HG03060 (cell line): ENCODE measurements around the gene GNAI3.

ENCODE experiments used
- ATAC-seq: cut with Tn5 transposase; IDR thresholded peaks from one replicate; pipeline ENCODE4 v1.9.1; 2021; ENCODE audit warnings: low read depth, moderate number of reproducible peaks; ENCODE audit not compliant: unreplicated experiment

The GNAI3 gene

DNA sequence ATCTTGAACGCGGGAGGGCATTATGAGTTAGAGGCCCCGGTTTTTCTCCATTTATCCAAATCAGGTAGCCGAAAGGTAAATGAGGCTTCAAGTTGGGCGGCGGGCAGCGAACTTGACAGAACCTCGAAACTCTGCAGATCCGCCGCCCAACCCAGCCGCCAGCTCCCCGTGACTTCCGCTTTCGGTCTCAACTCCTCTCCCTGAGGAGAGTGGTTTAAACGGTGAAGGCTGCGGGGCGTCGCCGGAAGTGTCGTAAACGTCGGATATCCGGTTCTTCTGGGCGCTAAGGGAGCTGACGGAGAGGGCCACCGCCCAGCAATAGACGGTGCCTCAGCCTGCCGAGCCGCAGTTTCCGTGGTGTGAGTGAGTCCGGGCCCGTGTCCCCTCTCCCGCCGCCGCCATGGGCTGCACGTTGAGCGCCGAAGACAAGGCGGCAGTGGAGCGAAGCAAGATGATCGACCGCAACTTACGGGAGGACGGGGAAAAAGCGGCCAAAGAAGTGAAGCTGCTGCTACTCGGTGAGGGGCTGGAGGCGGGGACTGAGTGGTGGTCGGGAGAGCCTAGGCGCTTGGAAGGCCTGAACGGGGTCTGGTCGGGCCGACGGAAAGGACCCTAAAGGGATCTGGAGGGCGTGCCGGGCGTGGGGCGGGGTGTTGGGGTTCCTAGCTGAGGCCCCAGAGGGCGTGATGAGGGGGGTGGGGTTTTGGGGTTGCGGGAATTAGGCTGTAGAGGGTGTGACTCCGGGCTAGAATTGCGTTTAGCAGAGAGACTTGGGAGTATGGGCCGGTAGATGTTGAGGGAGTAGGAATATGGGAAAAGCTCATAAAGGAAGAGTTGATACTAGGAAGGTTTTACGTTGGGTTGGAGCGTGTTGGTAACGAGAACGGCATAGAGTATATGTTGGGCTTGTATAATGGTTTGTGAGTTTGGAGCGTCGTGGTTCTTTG is at the start of gene GNAI3:
GNAI3 (plus strand) TSS at position 295 of the 947 bp plus-strand sequence; CDS start at position 401, 106 bp downstream.
- ATAC-seq: peak; percentile 80

DNA sequence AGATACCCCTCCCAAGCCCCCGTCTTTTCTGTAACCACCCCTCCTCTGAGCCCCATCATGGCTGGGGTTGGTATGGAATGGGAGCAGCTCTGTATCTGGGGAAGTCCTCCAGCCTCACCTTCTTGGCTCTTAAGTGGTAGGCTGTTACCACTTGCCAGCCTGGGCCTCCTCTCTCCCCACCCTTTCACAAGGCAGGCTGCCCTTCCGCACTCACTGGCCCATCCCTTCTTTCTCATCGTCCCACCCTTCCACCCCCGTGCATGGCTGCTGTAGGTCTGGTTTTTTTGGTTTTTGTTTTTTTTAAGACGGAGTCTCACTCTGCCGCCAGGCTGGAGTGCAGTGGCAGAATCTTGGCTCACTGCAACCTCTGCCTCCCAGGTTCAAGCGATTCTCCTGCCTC is 49.3 kb upstream of the GNAI3 start:
- no peak for ATAC-seq

DNA sequence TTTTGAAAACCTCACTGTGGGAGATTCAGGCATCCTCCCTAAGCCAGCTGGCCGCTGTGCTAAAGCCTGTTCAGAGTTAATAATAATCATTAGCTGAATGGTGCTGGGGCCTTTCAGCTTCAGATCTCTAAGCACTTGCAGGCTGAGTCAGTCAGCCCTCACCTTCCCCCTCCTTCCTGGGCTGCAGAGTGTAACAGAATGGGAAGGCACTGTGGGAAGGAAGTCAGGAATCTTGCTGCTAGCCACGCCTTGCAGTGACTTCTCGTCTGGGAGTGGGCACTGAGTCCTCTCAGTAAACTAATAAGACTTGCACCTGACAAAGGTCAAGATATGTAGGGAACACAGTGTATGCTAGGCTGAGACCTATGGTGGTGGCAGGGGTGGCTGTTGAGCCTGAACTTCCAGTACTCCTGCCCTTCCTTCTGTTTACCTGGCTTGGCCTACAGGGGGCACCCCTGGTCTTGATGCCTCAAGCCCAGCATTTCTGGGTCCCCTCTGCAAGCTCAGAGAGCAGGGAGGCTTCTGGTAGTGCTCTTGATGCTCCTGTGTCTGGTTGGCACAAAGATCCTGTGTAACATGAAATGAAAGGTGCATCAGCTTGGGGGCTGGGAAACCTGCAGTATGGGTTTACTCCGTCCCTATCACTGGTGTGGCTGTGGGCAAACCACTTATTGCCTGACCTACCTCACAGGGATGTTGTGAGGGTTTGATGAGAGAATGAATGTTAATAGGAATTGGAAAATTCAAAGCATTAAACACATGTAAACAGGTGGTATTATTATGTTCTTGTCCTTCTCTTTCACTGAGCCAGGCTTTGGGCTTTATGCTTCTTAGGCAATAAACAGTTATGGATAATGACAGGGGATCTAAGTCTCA is 48.5 kb upstream of the GNAI3 start:
- ATAC-seq: no peak

DNA sequence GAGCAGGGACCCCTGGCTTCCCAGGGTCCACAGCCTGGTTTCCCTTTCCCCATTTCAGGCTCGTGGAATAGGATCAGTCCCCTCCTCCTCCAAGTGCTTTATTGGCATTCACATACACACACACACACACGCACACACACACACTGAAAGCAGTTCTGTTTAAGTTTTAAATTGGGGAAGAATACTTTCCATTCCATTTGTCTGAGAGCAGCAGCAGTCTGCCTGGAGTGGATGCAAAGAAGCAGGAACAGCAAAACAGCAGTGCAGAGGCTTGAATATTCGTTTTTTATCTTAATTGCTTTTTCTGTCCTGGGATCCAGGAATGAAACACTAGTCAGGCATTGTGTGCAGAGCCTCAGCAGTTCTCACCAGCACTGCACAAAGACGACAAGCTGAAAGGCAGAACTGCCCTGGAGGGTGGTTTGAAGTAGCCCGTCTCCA is 47.5 kb upstream of the GNAI3 start:
- no peak for ATAC-seq

DNA sequence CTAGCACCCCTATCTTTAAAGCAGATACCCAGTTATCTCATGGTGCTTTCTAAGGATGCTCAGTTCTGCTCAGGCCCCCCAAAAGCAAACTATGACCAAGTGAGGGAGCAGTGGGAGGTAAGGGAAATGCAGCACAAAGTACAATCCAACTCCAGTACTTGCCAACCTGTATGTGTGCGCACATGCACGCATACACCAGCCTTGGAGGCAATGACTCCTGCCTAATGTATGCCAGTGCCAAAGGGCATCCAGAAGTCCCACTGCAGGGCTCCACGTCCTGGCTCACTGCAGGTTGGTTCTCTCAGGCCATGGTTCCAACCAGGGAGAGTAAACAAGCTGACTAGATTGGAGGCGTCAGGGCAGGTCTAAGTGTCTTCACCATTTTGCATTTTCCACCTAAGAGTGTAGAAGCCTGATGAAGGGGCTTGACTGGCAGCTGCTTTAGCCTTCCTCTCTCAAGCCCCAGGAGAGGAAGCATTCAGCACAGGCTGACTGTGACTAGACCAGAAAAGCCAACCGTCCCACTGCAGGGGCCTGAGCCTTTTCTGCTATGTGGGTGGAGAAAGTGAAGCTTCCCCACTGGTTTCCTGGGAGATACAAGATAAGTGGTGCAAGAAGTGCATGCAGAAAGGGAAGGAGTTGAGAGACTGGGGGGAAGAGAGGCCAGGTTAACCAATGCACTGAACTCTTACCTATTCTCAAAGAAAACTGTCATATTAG is 46.6 kb upstream of the GNAI3 start:
- ATAC-seq: no peak

DNA sequence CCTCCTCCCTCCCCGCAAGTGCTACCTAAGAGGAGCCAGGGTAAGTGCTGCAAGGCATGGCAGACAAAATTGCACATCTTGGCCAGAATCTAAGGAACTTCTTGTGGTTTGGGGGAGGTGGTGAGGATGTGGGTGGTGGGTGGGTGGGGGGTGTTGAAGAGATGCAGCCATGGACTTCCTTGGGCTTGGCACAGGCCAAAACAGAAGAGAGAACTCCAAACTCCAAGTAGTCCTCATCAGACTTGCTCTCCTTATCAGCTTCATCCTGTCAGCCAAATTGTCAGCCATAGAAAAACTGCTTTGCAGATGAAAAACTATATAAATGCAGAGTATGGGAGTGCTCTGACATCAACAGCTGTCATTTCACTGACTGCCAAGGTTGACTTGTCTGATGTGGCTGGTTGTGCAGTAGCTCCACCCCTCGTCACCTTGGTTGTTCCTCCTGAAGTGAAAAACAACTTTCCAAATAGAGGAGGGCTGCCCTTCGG is 46.0 kb upstream of the GNAI3 start:
- ATAC-seq: no peak

DNA sequence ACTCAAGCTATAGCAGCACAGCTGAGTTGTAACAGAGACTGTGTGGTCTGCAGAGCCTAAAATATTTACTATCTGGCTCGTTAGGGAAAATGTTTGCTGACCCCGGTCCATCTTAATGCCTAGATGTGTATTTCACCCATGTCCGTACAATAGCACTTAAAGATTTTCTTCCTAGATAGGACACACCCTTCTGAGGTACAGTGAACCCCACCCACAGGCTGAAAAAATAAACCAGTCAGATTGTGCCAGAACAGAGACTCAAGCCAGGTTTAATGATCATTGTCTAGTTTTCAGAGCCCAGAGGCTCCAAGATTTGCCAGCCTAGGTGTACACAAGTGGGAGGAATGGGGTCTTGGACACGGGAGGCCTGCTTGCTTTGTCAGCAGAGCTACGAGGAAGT is 44.5 kb upstream of the GNAI3 start:
- ATAC-seq: no peak

DNA sequence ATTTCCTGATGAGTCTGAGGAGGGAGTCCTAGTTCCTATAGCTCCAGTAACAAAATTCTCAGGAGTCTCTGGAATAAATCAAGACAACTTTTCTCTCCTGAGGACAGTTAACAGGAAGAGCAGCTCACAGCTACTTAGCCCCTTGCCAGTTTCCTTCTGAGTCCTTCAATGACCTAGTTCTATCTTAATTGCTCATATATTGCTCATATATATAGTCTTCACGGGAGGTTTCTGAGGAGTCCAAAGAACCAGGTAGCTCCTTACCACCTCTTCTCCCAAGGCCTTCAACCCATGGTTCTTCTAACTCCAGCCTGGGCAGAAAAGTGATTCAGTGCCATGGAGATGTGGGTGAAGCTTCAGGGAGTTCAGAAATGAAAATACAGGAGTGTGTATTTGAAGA is 43.4 kb upstream of the GNAI3 start:
- ATAC-seq: no peak

DNA sequence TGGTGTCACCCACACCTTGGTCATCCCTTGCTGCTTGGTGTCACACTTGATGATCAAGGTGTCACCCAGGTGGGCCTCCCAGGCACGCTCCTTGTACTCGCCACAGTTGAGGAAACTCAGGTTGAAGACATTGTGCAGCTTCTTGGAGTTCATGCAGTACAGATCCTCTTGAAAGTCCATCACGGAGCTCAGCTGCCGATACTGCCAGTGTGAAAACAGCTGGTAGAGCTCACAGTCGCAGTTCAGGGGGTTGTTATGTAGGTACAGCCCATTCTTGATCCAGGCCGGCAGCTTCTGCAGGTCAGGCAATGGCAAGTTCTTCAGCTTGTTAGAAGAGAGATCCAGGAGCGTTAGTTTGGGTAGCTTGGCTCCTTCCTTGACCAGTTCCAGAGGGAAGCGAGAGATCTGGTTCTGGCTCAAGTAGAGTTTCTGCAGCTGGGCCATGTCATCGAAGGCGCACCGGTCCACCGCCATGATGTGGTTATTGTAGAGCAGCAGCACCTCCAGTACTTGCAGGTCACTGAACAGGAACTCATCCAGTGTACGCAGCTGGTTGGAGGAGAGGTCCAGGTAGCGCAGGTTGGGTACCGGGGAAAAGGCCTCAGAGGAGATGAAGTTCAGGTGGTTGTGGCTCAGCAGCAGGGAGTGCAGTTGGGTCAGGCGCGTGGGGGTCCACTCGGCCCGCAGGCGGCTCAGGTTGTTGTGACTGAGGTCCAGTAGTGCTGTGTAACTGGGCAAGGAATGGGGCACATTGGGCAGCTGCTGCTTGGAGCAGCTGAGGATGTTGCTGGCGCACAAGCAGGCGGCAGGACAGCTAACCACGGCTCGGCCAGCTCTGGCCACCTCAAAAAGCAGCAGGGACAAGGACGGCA is 40.2 kb upstream of the GNAI3 start:
- no peak for ATAC-seq

DNA sequence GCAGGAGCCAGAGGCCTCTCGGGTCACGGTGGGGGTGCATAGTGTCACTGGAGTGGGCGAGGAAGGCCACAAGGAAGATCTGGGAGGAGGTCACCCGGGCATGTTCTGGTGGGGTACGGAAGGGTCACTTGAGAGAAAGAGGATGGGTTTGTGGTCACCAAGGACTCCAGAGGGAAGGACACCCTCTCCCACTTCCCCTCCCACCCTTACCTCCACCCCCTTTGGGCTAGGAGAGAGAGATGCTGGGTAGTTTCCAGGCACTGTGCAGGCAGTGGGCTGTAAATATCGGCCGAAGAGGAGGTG is 39.6 kb upstream of the GNAI3 start:
- ATAC-seq: no peak

DNA sequence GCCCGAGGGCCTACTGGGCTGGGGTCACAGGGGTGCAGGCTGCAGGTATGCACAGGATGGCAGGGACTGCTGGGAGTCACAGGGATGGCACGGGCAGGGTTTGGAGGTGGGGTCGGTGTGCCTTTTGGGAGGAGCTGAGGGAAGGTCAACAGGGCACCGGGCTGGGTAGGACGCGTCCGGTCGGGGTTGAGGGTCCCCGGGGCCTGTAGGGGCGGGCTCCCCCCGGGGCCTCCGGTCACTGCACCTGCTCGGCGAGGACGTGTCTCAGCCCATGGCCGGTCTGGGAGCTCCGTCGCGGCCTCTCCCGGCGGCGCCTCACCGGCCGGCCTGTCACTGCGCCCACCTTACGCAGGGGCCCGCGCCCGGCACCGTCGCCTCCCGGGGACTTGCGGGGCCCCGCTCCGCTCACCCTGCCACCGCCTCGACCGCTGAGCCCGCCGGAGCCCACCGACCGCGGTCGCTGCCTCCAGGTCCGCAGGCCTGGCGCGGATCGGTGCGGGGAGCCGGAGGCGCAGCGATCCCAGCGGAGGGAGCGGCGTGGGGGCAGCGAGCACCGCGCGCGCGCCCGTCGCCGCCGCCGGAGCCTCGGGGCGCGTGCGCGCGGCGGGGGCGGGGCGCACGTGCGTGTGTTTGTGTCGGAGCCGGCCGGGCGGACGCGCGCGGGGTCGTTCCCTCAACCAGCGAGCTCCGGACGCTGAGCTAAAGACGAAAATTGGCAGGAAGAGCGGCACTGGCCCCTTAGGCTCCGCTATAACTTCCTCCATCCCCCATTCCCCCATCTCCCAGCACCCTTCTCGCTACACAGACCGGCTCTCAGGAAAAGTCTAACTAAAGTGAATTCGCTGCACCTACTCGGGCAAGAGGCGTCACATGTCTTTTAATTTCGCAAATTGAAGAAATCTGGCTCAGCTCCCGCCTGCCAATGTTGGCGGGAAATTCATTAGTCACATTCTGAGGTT is 39.0 kb upstream of the GNAI3 start, which contains the start of gene AMIGO1:
AMIGO1 (minus strand) TSS at position 552 of the 959 bp plus-strand sequence. CDS start 815 bp downstream, outside the sequence.
- no peak for ATAC-seq

DNA sequence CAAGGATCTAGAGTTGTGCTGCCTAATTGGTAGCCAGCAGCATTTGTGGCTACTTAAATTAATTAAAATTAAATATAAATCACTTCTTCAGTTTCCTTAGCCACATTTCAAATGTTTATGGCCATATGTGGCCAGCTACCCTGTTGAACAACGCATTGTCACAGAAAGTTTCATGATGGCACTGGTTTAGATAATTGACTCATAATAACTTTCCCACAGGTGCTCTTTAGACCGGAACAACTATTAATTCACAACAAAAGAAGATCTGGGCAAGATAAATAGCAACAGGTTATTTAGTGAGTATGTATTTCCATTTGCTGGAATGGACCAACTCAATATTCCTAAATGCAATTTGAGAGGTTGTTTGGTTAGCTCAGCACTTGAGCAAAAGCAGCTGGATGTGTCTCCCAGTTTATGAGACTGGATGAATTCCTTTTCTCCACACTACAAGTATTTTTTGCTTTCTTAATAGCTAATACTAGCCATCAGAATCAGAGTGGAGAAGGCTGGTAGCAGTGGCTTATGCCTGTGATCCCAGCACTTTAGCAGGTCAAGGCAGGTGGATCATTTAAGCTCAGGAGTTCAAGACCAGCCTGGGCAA is 35.2 kb upstream of the GNAI3 start:
- no peak for ATAC-seq

DNA sequence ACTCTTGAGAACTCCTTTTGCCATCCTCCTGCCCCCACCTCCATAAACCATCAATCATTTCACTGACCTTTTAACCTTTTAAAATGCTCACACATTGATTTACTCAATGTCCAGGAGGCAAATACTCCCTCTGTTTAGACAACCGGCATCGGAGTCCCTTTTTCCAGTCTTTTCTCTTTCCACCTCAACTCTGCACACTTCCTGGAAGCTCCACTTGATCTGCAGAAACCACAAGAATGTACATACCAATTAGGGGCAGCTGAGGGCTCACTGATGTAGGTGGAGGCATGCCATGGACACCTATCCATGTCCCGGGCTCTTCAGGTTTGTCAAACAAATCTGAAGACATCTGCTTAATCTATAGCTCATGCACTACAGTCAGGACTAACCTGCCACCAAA is 33.6 kb upstream of the GNAI3 start:
- ATAC-seq: no peak

DNA sequence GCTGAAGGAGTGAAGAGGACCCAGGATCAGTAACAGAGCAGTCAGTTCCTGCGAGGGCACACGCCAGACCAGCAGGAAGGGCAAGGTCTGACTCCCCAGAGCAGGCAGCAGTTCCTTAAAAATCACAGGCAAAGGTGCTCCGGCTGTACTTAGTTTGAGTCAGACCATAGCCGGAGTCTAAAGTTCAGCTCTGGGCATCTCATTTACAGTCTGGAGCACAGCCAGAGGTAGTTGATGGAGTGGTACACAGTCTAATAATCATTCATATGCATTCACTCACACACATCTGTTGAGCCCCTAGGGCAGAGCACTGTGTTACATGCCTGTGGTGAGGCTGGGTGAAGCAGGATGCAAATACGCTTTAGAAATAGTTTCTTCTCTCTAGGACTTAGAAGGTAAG is 31.5 kb upstream of the GNAI3 start:
- ATAC-seq: no peak

DNA sequence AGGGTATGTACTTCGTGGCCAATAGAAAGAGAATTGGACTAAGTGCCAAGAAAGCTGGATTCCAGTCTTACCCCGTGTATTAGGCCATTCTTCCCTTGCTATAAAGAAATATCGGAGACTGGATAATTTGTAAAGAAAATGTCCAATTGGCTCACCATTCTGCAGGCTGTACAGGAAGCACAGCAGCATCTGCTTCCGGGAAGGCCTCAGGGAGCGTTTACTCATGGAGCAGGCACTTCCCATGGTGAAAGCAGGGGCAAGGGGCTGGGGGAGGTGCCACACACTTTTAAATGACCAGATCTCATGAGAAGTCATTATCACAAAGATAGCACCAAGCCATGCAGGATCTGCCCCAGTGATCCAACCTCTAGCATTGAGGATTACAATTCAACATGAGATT is 31.1 kb upstream of the GNAI3 start:
- ATAC-seq: no peak

DNA sequence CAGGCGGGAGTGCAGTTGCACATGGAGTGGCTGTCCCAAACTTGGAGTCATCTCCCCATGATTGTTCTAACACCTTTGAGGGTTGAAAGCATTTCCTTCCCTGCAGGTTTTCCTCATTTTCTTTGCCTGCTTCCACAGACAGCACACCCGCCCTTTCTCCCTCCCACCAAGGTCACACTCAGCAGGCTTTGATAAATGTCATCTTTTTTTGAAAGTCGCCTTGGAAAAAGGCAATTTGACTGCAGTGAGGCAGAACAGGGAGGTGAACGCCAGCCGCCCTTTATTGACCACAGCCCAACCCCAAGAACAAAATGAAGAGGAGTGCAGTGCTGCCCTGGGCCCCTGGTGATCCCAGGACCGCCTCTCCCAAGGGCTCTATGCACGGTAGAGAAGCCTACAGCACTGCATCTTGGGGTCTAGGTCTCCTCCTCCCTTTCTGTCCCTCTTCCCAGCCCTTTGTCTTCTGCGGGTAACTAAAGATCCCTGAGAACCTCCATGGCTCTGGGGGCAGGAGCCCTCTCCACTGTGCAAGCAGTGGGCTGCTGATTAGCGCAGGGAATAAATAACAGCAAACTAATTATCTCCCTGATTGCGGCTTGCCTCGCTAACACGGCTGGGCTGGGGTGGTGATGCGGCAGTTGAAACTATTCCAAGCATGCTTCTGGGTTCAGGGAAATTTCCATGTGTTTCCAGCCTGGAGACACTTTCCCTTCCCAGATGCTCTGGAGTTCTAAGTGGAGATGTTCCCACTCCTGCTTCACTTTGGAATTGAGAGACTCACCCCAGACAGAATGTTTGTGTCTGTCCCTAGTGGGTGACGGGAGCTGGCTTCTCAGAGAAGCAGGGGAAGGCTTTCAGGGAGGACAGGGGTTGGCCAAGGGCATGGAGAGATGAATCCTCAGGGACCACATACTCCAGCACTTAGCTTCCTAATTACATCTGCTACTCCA is 27.1 kb upstream of the GNAI3 start:
- ATAC-seq: no peak

DNA sequence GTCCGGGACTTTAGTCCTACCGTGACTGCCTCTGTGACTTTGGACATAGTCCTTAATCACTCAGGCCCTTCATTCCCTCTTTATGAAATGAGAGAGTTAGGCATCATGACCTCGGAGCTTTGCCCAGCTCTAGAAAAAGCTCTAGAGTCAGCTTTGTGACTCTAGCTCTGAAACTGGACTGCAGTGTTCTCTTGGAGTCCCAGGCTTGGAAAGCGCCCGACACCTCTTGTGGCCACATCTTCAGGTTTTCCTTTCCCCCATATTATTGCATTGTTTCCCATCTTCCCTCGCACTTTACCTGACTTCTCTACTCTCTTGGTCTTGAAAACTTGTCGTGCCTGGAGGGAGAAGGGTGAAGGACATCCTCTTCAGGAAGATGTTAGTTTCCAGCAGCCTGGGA is 26.4 kb upstream of the GNAI3 start:
- no peak for ATAC-seq
